HepG2 (cell line): Measurements from ENCODE around the gene C20orf144. TPM values are rescaled to one million over a fixed set of nuclear protein-coding genes. Genes with fewer than 3 reads are reported as not detected.

Source experiments
- AGO1 ChIP-seq: fragments of 200-400 bp; formaldehyde crosslinking; IDR thresholded peaks from 2 replicates; pipeline ENCODE4 v1.6.1; 2017; ENCODE audit warnings: mild to moderate bottlenecking, low read depth, low read length, moderate library complexity; ENCODE audit not compliant: poor library complexity, severe bottlenecking
- DNMT3B ChIP-seq: conservative IDR thresholded peaks from 2 replicates; pipeline ENCODE4 v1.6.1; 2016; ENCODE audit warnings: missing biosample characterization, control low read depth
- GTF3A ChIP-seq: sonication (generic); formaldehyde crosslinking; conservative IDR thresholded peaks from 2 replicates; pipeline ENCODE4 v1.4.0; 2020; ENCODE audit warnings: mild to moderate bottlenecking, missing genetic modification reagents
- HINFP ChIP-seq: sonication (generic); formaldehyde crosslinking; IDR thresholded peaks from 2 replicates; pipeline ENCODE4 v1.4.0; 2020; ENCODE audit warnings: low read depth, mild to moderate bottlenecking, missing genetic modification reagents
- KDM2A ChIP-seq: sonication (generic); formaldehyde crosslinking; IDR thresholded peaks from 2 replicates; pipeline ENCODE4 v1.4.0; 2020; ENCODE audit warnings: low read depth, missing genetic modification reagents, borderline replicate concordance
- RORA ChIP-seq: sonication (generic); formaldehyde crosslinking; IDR thresholded peaks from 2 replicates; pipeline ENCODE4 v1.5.0; 2020; ENCODE audit warnings: mild to moderate bottlenecking, missing genetic modification reagents, moderate library complexity
- SALL1 ChIP-seq: sonication (generic); formaldehyde crosslinking; IDR thresholded peaks from 2 replicates; pipeline ENCODE4 v1.8.0; 2022; ENCODE audit warnings: mild to moderate bottlenecking, missing genetic modification reagents
- SMAD1 ChIP-seq: sonication (generic); formaldehyde crosslinking; IDR thresholded peaks from 2 replicates; pipeline ENCODE4 v1.4.0; 2020; ENCODE audit warnings: missing genetic modification reagents, low read depth, mild to moderate bottlenecking, borderline replicate concordance
- THAP11 ChIP-seq: IDR thresholded peaks from 2 replicates; pipeline ENCODE4 v1.6.1; 2016; ENCODE audit warnings: missing biosample characterization, missing genetic modification reagents
- ZHX2 ChIP-seq, 2 experiments: sonication (generic) in 1 of 2; formaldehyde crosslinking in 1 of 2; IDR thresholded peaks; 2 replicates each; pipeline versions ENCODE4 v1.6.1 to v1.9.0; 2014 to 2022; ENCODE audit warnings: antibody characterized with exemption in 1 of 2, borderline replicate concordance in 1 of 2, inconsistent platforms in 1 of 2, low read depth in 1 of 2, missing genetic modification reagents in 1 of 2
- ZNF3 ChIP-seq: IDR thresholded peaks from 2 replicates; pipeline ENCODE4 v1.7.0; 2017; ENCODE audit warnings: inconsistent platforms
- ZNF430 ChIP-seq: sonication (generic); formaldehyde crosslinking; IDR thresholded peaks from 2 replicates; pipeline ENCODE4 v1.9.0; 2021; ENCODE audit warnings: mild to moderate bottlenecking, missing genetic modification reagents
- ZNF431 ChIP-seq: sonication (generic); formaldehyde crosslinking; IDR thresholded peaks from 2 replicates; pipeline ENCODE4 v1.9.0; 2022; ENCODE audit warnings: missing genetic modification reagents, low read depth, mild to moderate bottlenecking, borderline replicate concordance
- ZNF563 ChIP-seq: sonication (generic); formaldehyde crosslinking; IDR thresholded peaks from 2 replicates; pipeline ENCODE4 v1.8.0; 2022; ENCODE audit warnings: mild to moderate bottlenecking, moderate library complexity, missing genetic modification reagents
- ZNF589 ChIP-seq: sonication (generic); formaldehyde crosslinking; conservative IDR thresholded peaks from 2 replicates; pipeline ENCODE4 v1.8.0; 2022; ENCODE audit warnings: mild to moderate bottlenecking, moderate library complexity, missing genetic modification reagents
- ZNF710 ChIP-seq: sonication (generic); formaldehyde crosslinking; IDR thresholded peaks from 2 replicates; pipeline ENCODE4 v1.5.0; 2020; ENCODE audit warnings: mild to moderate bottlenecking, missing genetic modification reagents, borderline replicate concordance
- ZSCAN29 ChIP-seq: sonication (generic); formaldehyde crosslinking; conservative IDR thresholded peaks from 2 replicates; pipeline ENCODE4 v1.4.0; 2020; ENCODE audit warnings: mild to moderate bottlenecking, missing genetic modification reagents
- polyA plus RNA-seq, 8 experiments: library from polyadenylated mRNA; depleted of rRNA in 3 of 8; stranded (reverse) in 7 of 8; unstranded in 1 of 8; fragments of >200 nt; fragmentation: Illumina TruSeq in 4 of 8; extraction: Trizol in 4 of 8; gene quantifications; 2 replicates each; pipeline versions ENCODE4 v1.2.1 to v1.2.3, GENCODE V29; 2011 to 2016; ENCODE audit warnings: low read depth in 4 of 8, missing spikeins in 1 of 8, mixed read lengths in 1 of 8; ENCODE audit not compliant: insufficient read depth in 1 of 8
- total RNA-seq, 5 experiments: library from RNA; depleted of rRNA; stranded (reverse); fragments of >200 nt; fragmentation: Illumina TruSeq; extraction: Trizol; gene quantifications; 2 replicates each; pipeline ENCODE4 v1.2.3, GENCODE V29; 2016; ENCODE audit warnings: low read depth in 1 of 5

Gene C20orf144
- total and polyA plus RNA-seq, 2 of the 13 experiments (the other 11 are each of a cell fraction or from before 2014, with no cell fraction given), result 0.09 to 0.16 TPM

DNA sequence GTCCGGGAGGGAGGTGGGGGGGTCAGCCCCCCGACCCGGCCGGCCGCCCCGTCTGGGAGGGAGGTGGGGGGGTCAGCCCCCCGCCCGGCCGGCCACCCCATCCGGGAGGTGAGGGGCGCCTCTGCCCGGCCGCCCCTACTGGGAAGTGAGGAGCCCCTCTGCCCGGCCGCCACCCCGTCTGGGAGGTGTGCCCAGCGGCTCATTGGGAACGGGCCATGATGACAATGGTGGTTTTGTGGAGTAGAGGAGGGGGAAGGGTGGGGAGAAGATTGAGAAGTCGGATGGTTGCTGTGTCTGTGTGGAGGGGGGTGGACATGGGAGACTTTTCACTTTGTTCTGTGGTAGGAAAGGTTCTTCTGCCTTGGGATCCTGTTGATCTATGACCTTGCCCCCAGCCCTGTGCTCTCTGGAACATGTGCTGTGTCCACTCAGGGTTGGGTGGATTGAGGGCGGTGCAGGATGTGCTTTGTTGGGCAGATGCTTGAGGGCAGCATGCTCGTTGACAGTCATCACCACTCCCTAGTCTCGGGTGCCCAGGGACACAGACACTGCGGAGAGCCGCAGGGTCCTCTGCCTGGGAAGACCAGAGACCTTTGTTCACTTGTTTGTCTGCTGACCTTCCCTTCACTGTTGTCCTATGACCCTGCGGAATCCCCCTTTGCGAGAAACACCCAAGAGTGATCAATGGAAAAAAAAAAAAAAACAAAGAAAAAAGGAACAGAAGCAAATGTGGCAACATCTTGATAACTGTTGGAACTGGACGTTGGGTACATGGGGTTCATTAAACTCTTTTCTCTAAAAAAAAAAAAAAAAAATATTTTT, 39.7 kb downstream of the C20orf144 start (continued):
- TF ChIP-seq THAP11 (peak; percentile 49; the same call in 1 of the 2 replicates), KDM2A (CRISPR knock-in tag) (peak; percentile 43; the same call in 1 of the 2 replicates), HINFP (CRISPR knock-in tag) (peak; percentile 59; the same call in 1 of the 2 replicates), ZHX2 (IDR thresholded peaks at IDR 0.05; ENCODE audit: low read depth) (no peak), ZHX2 (CRISPR knock-in tag; IDR thresholded peaks at IDR 0.05; ENCODE audit: borderline replicate concordance) (no peak), AGO1 (no peak), SMAD1 (peak; percentile 82; the same call in 1 of the 2 replicates), DNMT3B (CRISPR knock-in tag) (no peak), ZNF589 (CRISPR knock-in tag) (peak; percentile 96), SALL1 (peak; percentile 99), ZNF710 (CRISPR knock-in tag) (peak; percentile 93), GTF3A (no peak), RORA (CRISPR knock-in tag) (no peak), ZNF431 (CRISPR knock-in tag) (peak; percentile 91; the same call in 1 of the 2 replicates), ZNF563 (CRISPR knock-in tag) (peak; percentile 76; the same call in 1 of the 2 replicates), ZNF430 (peak; percentile 90; the same call in 1 of the 2 replicates), ZSCAN29 (0 out of 2 replicates have a peak, but pooled peaks have one; percentile 54), ZNF3 (peak; percentile 35; the same call in 1 of the 2 replicates)
